HG03175 (cell line): Measurements from ENCODE around the gene IFRD1.
"Not testable (repeated sequence)": the region's sequence is repeated elsewhere in the genome, so short reads cannot be mapped to it uniquely, and the experiment has no call there.

Source experiments
- ATAC-seq: cut with Tn5 transposase; IDR thresholded peaks from one replicate; pipeline ENCODE4 v1.9.1; 2021; ENCODE audit warnings: mild to moderate bottlenecking, moderate library complexity; ENCODE audit not compliant: unreplicated experiment

Gene IFRD1

DNA sequence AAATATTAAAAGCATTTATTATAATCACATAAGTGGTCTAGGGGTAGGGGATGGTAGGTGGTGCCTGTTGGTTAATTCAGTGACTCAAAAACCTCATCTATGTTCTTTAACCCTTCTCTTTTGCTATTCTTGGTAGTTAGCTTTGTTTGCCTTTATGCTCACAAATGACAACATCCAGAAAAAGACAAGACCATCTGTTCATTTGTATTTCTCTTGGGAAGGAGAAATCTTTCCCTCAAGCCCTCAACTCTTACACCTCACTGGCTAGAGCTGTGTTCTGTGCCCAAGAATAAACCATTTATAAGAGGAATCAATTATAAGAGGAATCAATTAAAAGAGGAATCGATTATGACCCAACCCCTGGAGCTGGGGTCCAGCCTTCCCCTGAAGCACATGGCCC, 10.8 kb upstream of the IFRD1 start:
- ATAC-seq: no peak

GRCh38 chr7:112442210-112442609, 8.1 kb upstream of the IFRD1 start:
- ATAC-seq: no peak

DNA sequence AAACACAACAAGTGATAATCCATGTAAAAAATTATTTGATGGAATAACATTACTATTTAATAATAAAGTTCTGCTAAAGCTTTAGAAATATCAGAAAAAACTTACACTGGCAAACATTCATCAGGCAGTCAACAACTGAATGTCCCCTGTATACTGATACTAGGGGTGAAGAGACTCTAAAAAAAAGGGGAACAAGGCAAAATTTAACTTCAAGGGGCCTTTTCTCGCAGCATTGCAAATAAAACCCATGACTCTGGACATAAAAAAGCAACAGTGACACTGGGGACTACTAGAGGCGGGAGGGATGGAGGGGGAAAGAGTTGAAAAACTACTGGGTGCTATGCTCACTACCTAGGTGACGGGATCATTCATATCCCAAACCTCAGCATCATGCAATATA, 5.8 kb upstream of the IFRD1 start:
- no peak for ATAC-seq

DNA sequence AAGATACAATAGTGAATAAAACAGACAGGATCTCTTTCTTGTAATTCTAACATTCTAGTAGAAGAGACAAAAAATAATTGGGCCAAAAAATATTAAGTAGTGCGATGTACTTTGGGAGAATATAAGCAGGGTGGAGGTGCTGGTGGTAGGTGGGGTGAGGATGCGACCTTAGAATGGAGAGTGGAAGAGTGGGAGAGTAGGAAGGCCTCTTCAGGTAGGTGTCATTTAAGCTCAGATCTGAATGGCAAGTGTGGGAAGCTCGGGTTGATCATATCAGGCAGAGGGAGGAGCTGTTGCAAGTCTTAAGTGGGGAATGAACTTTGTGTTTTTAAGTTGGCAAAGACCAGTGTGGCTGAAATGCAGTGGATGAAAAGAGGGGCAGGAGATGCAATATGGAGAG, 3.8 kb upstream of the IFRD1 start:
- no peak for ATAC-seq

DNA sequence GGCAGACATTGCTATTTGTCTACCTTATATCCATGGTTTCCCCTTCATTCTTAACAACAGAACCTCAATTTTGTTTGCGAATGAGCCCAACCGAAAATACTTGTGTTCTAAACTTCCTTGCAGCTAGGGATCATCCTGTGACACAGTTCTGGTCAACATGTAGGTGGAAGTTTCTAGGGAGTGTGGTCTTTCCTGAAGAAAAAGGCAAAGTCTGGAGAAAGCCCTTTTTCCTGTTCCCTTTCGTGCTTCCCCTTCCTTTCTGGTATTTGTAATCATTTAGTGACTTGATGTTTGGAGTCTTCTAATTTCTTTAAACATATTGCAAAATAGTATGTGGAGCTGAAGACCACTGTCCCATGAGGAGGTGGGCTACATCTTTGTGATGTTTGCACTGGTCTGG, 2.9 kb upstream of the IFRD1 start:
- ATAC-seq: no peak

- ATAC-seq: no peak
Measured at GRCh38 chr7:112448381-112448780, 1.9 kb upstream of the IFRD1 start.

DNA sequence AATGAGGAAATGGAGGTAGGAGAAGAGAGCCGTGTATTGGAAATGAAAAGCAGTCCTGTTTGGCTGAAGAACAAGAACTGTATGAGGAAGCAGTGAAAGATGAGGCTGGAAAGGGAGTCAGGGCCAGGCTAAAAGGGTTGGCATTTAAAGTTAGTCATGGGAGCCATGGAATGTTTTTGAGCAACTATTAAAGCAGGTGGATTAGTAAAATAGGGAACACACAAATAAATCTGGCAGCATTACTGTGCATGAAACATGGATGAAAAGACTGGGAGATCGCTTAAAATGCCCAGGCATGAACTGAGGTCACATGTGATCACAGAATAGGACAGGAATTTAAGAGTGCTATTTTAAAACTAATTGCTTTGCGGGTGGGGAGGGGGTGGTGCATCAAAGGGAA, 1.4 kb upstream of the IFRD1 start:
- no peak for ATAC-seq

DNA sequence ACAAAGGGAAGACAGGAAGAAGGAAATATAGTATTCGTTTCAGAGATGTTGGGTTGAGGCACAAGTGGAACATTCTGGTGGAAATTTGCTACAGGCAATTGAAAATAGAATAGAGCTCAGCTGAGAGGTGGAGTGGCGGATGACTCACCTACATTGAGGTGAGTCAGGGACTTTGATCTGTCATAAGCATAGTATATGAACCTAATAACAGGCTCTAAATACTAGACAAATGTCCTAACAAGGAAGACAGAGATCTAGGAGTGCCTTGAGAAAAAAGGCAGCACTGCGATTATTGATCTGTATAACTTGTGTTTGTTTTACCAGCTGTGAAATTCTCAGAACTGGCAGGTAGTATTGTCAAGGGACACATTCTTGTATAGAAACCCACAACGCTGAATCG, 907 bp upstream of the IFRD1 start:
- no peak for ATAC-seq

GRCh38 chr7:112450807-112451761, 824 bp downstream of the IFRD1 start:
- peak; percentile 82 for ATAC-seq

DNA sequence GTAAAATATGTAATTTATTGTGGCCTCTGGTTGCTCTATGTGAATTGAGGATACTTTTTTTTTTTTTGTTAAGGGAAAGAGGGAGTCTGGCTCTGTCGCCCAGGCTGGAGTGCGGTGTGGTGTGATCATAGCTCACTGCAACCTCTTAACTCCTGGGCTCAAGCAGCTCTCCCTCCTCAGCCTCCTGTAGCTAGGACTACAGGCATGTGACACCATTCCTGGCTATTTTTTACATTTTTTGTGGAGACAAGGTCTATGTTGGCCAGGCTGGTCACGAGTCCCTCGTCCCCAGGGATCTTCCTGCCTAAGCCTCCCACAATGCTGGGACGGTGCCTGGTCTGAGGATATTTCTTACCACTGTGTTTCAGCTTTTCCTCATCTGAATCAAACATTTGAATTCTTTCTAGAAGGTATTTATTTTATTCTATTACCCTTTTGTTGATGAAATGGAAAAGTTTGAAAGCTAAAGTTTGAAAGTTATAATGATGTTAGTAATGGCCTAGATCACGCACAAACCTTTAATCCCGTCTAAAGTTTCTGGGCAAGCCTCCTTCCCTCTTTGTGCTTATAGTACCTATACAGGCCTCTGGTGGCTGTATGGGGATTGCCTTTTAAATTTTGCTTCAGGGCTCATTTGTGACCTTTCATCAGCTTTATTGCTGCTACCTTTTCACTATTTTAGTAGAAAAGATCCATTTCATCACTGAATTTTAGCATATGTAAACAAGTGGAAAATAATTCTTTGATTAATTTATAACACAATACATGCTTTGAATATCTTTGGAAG, 2.0 kb downstream of the IFRD1 start:
- ATAC-seq: no peak

DNA sequence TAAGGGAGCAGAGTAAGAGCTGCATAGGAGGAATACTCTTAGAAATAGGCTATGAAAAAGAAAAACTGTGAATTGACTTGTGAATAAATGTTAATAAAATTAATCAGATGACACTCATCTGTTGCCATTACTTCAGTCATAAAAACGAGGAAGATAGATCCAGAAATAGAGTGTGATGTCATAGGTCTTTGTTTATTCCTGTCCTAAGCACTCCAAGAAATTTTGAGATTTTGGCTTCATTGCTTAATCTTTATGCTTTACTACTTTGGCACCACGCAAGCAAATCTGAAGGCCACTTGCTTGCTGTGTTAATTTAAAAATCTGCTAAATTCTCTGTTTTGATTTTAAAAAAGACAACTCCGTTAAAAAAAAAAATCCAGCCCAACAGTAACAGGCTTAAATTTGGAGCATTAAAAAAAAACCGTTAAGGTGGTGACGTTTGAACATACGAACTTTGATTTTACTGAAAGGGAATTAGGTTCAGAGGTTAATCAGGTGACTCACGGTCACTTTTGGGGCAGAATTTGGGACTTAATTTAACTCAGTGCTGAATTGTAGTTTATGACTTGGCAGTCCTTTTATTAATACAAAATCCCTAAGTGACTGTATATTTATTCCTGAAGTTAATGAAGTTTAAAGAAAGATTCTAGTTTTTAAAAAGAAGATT, 3.4 kb downstream of the IFRD1 start:
- no peak for ATAC-seq

- ATAC-seq: not testable (repeated sequence)
Measured at GRCh38 chr7:112454191-112454590, 3.9 kb downstream of the IFRD1 start.

DNA sequence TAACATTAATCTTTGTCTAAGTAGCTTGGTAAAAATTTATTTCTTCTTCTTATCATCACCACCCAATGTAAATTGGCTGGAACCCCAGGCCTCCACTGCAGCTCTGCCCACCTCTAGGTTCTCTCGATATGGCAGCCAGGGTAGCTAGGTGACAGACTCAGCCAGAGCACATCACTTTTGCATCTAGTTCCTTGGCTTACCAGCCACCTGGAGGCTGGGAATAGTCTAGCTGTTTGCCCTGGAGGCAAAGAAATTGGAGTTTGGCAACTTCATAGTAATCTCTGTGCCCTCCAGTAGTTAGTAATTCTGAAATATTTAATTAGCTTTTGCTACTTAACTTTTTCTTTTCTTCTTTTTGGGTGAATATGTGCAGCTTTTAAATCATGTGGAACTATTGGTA, 9.4 kb downstream of the IFRD1 start:
- no peak for ATAC-seq

GRCh38 chr7:112462236-112462635, 12.0 kb downstream of the IFRD1 start:
- ATAC-seq: no peak

DNA sequence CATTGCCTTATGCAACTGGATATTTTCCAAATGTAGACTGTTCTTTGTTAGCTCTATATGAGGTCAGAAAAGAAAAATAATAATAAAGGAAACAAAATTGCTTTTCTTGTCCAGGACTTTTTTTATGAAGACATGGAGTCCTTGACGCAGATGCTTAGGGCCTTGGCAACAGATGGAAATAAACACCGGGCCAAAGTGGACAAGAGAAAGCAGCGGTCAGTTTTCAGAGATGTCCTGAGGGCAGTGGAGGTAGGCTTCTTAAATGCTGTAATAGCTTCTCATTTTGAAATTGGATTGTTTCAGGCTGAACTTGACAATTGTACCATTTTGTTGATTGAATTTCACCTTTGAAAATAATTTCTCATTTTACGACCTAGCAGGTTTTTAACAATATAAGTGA, 17.6 kb downstream of the IFRD1 start:
- no peak for ATAC-seq

- ATAC-seq: no peak
Measured at GRCh38 chr7:112470194-112470593, 19.9 kb downstream of the IFRD1 start.

DNA sequence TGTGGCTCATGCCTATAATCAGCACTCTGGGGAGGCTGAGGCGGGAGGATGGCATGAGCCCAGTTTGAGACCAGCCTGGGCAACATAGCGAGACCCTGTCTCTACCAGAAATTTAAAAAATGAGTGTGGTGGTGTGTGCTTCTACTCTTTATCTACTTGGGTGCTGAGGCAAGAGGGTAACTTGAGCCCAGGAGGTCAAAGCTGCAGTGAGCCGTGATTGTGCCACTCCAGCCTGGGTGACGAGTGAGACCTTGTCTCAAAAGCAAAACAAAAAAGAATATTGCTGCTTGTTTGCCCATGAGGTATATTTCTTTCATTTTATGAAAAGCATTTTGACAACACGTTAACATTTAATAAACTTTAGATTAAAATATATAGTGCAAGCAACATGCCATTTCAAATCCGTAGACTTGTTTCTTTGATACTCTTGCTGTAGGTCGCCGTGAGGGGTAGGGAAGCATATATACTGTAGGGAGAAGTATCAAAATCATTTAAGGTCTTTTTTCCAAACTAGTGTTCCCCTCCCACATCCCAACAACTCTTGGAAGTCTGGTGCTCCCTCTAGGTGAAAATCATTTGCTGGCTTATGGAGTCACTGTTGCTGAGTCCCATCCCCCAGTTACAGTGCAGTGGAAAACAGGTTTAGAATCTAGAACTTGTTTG, 26.3 kb downstream of the IFRD1 start:
- no peak for ATAC-seq

GRCh38 chr7:112481121-112481736, 31.0 kb downstream of the IFRD1 start:
- no peak for ATAC-seq

GRCh38 chr7:112481833-112482670, 31.8 kb downstream of the IFRD1 start:
- no peak for ATAC-seq
